ENCODE results near the gene CASD1.
A peak's percentile ranks its signal among the peaks of the same experiment; 100 is the strongest.

The CASD1 gene

DNA sequence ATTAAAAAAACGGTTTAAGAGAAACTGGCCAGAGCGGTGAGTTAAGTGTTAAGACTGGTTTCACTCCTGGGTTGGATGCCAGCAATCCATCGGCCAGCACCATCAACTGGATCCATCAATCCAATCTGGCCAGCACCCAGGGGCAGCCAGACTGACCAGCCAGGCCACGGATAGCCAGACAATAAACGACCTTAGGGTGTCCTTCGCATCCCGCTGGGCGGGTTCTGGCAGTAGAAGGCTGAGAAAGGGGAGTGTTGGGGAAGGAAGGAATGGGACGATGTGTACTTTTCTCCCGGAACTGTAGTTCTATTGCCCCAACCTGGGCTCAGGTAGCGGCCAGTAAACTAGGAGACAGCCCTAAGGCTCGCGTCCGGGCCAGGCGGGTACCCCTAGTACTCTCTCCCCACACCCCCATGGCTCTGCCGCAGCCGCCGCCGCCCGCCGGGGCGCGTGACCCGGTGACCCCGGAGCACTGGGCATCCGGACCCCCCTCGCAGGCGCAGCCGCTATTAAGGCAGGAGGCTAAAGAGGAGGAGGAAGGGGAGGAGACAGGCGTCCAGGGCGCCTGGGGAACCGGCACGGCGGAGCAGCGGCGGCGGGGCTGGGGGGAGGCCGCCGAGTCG, at the start of gene CASD1:
Gene CASD1, plus strand, starts transcription at position 546 of the 623 bp plus-strand sequence. CDS start 276 bp downstream, outside the sequence.
- FAIRE-seq: no peak

DNA sequence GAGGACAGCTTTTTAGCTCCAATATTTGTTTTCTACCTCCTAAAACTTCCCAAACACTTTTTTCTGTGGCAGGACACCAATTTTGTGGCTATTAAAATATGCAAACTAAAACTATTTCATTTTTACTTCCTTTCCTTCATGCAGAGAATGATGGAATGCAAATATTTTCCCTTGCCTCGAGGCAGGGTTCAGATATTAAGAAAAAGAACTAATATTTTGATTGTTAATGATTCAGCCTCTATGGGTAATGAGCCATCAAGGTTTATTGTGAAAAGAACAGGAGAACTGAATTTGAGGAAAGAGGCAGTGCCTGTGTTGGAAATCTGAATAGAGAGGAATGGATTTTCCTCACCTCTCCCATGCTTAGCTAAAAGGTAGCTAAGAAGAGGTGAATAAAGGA, 43.1 kb upstream of the CASD1 start:
- no peak for FAIRE-seq

DNA sequence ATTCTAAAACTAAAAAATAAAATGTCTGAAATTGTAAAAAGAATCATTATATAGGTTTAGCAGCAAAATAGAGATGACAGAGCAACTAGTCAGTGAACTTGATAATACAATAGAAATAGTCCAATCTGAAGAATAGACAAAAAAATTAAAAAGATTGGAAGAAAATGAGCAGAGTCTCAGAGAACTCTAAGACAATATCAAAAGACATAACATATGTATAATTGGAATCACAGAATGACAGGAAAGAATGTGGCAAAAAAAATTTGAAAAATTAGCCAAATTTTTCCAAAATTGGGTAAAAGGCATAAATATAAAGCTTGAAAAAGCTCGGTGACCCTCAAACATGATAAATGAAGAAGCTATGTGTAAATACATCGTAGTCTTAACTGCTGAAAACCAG, 38.0 kb upstream of the CASD1 start:
- FAIRE-seq: no peak

DNA sequence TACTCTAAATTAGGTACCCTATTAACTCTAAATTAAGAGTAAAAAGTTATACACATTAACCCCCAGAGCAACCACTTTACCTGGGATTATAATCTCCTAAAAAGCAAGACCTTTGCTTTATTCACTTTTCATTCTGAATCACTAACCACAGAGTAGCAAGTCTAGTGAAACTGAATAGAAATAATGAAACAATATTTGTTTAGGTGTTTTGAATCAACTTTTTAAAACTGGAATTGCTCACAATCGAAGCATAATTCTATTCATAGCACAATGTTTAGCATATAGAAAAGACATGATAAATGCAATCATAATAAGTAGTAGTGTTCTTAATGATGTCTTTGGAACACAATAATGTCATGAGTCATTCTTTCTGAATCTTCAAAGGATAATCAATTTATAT, 37.0 kb upstream of the CASD1 start:
- no peak for FAIRE-seq

DNA sequence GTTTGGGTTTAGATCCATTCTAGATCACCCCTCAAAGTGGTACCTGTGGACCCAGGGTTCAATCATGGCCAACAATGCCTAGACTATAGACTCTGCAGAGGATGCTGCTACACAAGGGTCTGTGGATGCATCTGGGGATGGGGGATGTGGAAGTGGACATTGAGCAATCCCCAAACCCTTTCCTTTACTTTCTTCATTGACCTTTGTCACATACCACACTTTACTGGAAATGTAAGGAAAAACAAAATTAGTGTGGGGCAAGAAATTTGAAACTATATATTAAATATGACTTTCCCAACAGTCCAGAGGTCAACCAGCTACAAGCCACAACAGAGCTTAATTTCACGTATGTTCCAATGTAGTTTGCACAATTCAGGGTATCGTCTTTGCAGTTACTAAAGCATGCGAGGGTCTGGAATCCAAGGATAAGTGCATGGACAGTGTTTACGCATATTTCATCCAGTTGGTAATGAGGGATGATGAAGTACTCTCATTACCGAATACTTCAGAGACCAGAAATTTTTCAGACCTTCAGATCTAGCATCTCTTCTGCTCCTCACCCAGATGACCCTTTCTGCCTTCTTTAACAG, 33.3 kb upstream of the CASD1 start:
- FAIRE-seq: no peak

DNA sequence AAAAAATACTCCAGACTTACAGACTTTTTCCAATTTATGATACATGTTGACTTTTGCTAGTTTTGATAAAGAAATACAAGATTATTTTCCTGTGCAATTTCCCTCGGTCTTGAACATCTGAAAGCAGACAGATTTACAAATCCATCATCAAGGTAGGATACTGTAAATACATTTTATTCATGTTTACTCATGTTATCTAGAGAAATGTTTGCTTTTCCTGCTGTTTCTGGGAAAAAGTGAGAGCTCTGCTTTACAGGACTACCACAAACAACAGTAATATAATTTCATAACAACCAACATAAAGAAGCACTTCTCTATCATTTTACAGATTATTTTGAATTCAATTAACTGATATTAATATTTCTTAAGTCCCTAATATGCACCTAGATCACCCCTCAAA, 31.7 kb upstream of the CASD1 start:
- no peak for FAIRE-seq

DNA sequence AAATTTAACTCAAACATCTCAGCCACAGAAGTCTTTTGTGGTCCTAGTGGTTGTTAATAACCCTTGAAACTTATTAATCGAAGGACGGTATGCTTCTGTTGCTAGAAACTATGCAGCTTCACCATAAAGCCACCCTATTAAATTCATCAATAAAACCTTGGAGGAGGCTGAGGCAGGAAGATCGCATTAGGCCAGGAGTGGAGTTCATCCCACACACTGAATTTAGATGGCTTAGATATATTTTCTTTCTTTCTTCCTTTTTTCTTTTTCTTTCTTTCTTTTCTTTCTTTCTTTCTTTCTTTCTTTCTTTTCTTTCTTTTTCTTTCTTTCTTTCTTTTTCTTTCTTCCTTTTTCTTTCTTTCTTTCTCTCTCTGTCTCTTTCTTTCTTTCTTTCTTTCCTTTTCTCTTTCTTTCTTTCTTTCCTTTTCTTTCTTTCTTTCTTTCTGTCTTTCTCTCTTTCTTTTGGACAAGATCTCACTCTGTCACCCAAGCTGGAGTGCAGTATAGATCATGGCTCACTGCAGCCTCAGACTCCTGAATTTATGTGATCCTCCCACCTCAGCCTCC, 30.9 kb upstream of the CASD1 start:
- FAIRE-seq: no peak

DNA sequence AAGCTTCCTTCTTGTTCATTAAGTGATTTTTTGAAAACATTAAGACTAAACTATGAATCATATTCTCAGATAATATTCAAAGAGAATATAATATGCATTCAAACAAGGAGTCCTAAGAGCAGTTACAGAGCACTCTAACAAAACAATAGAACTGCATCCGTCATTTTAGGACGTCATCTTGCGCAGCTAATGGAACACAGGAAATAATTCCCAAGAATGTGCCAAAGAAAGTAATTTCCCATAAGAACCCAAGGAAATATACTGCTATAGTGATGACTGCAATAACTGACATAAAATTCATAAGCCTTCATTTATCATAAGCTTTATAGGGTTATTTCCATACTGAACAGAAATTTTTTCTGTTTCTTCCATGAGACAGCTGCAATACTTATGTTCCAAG, 28.3 kb upstream of the CASD1 start:
- no peak for FAIRE-seq

DNA sequence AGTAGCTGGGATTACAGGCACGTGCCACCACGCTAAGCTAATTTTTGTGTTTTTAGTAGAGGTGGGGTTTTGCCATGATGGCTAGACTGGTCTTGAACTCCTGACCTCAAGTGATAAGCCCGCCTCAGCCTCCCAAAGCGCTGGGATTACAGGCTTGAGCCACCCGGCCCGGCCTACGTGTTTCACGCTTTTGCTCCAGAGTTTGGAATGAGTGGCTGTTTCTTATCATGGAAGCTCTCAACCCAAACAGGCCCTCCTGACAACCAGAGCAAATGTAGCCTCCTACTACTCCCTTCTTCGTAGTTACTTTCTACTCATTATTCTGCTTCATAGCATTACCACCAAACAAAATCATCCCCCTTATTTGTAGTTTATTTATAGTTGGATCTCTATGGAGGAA, 26.8 kb upstream of the CASD1 start:
- no peak for FAIRE-seq

DNA sequence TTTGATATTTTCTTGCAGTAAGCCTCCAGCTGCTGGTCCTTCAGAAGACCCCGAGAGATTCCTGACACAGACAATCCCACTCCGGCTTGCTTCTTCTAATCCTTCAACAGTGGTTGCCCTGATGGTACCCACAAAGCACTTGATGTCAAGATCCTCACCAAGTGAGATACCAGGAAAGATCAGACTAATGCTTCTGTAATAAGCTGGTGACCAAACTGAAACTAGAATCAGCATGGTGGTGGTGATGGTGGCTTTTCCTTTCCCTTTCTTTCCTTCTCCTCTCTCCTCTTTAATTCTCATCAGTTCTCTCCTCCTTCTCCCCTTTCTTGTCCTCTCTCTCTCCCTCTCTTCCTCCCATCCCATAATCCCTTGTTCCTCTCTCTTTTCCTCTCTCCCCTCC, 25.8 kb upstream of the CASD1 start:
- FAIRE-seq: no peak

DNA sequence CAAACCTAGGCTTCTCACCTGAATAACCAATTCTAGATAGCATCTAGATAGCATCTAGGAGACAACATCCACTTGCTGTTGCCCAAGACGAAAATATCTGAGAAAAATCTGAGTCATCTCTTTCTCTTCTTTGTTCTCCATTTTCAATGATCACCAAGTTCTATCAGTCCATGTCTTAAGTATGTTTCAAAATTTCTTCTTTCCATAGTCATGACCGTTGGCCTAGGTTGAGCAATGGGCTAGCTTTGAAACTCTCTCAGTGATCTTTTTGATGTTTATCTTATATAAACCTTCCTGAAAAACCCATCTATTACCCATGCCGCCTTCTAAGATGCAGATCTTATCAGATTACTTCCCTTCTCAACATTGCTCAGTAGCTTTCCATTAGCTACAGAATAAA, 23.4 kb upstream of the CASD1 start:
- no peak for FAIRE-seq

DNA sequence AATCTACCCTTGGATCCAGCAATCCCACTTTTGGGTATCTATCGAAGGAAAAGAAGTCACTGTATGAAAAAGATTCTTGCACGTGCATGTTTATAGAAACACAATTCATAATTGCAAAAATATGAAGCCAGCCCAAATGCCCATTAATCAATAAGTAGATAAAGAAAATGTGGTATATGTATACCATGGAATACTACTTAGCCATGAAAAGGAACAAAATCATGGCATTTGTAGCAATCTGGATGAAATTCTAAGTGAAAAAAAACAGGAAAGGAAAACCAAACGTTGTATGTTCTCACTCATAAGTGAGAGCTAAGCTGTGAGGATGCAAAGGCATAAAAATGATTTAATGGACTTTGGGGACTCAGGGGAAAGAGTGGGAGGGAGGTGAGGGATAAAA, 18.2 kb upstream of the CASD1 start:
- FAIRE-seq: no peak

DNA sequence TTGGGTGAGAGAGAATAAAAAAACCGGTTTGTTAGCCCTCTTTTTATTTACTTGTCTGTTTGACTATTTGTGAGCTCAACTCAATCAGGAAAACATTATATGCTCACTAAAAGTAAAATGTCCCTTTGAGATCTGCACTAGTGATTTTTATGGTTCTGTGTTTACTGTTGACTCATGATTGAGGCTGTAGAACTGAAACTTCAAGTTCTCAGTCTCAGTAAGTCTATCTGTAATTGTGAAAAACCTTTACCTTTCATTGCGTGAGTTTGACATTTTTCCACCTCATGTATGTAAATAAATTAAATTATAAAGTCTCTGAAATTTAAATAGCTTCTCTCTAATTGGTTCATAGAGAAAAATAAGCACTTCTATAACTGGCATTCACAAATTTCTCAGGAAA, 17.0 kb upstream of the CASD1 start:
- FAIRE-seq: no peak

DNA sequence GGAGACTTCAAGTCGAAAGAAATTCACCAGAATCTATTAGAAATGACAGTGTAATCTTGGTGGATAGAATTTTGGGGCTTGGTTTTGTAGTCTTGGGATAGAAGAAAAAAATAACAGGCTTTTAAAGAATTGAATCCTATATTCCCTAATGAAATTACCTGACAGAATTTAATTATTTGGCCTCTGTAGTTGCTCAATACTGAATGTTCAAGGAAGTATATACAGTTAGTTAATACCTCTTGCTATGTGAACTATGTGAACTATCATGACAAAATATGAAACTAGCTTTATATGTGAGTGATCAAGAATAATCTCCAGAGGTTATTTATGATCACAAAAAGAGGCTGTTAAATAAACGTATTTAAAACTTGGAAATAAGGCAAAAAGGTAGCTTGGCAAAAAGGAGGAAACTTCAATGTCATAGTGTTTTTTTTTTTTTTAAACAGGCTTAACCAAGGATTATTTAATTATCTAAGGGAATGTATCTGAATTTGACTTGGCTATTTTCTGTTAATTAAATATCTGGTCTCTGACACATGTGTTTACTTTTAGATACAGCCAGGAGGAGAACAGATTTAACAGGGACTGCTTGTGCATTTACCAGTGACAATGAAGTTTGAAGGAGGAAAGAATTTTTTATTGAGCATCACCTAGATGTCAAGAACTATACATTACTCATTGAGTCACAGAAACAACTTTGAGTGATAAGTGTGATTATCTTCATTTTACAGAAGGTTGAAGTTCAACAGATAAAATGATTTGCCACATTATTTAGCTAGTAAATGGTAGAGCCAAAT, 11.5 kb upstream of the CASD1 start:
- no peak for FAIRE-seq

DNA sequence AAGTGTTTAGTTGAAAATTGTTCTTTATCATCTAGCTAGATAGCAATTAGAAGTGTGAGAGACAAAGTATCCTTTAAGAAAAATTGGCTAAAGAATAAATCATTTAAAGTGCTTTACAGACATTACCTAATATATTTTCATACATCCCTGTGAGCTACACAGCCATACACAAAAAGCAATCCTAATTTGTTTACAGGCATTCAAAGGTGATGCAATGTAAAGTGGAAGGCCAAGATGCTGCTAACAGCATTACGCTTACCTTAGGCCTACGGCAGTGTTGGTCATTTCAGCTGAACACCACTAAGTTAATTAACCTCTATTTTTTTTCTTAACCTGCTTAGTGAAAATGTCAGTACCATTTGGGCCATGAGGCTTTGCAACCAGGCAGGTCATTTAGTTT, 10.7 kb upstream of the CASD1 start:
- no peak for FAIRE-seq

DNA sequence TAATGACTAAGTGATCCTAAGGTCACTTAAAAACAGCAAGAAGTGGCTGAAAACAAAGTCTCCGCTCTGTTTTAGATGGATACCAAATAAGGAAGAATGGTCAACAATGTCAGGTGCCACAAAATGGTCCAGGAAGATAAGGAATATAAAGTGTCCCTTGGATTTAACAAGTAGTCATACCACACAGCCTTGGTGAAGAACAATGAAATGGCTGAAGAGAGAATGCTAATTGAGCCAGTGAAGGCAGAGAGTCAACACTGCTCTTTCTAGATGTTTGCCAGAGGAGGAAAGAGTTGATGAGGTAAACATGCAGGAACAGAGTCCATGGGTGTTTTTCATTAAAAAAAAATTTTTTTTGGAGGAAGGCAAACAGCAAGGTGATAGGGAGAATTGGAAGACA, 2.1 kb upstream of the CASD1 start:
- FAIRE-seq: no peak

DNA sequence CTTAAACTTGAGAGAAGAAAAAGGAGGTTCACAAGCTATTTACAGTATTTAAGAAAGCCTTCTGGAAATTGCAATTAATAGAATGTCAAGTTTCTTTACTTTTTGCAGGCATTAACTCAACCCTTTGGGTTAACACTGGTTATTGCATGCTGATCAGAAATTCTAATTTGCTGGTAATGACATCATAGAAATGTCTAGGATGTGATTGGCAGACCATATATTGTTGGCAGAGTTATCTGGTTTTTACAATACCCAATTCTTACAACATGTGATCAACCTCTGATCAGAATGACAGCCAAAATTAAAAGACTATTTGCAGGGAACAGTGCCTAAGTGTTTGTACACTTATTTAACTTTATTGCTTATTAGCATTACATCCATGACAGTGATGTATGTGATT, 1.6 kb upstream of the CASD1 start:
- no peak for FAIRE-seq

DNA sequence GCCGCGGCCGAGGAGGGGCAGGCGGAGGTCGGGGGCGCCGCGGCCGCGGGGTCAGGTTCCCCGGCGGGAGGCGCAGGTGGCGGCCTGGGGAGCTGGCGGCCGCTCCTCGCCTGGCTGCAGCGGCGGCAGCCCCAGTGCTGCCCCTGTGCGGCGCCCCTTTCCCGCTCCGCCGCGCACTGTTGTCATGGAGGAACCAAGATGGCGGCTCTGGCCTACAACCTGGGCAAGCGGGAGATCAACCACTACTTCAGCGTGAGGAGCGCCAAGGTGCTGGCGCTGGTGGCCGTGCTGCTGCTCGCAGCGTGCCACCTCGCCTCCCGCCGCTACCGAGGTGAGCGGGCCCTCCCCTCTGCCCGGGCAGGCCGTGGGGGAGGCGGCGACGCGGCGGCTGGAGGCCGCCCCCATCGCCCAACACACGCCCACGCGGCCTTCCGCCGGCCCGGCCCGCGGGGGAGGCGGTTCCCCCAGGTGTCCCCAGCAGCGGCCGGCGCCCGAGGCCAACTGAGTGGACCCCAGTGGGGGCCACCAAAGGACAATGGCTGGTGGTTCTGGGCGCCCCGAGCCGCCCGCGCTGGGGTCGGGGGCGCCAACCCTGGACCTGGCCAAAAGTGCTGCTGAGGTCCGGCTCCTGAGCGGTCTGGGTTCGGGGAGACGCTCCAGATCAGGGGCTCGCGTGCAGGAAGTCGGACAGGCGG, 425 bp downstream of the CASD1 start:
- FAIRE-seq: no peak

DNA sequence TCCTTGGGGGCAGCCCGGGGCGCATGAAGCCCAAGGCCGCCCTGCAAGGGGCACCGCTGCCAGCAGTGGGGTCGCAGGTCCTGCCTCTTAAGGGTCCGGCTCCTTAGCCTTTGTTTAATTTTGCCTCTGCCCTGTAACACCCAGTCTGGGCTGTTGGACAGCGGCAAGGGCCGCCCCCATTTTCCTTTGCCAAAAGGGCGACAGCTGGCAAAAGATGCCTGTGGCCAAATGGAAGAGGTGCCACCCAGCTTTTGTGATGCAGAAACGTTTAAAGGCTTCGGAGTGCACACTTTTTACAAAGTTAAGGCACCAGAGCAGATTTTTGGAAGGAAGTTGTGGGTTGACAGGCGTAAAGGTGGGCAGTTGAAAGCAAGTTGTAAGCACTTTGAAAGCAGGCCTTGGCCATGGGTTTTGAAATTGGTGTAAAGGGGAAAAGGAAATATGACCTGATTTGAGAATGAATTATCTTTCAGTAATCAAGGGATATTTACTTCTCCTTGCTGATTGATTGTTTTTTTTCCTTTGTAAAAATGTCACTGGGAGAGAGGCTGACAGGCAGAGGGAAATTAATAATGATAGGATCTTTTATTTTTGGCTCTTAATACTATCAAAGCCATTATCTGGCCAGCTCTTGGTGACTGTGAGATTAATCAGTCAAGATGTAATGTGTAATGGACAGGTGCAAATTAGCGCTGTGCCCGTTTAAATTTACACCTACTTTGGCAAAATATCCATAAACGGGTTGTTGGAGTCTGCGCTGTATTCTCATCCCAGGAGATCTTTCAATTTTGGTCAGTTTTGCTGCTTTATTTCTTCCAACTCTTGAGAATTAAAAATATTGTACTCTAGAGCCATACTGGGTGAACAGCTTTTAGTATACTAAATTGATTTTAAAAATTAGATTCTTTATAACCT, 1.2 kb downstream of the CASD1 start:
- FAIRE-seq: no peak

DNA sequence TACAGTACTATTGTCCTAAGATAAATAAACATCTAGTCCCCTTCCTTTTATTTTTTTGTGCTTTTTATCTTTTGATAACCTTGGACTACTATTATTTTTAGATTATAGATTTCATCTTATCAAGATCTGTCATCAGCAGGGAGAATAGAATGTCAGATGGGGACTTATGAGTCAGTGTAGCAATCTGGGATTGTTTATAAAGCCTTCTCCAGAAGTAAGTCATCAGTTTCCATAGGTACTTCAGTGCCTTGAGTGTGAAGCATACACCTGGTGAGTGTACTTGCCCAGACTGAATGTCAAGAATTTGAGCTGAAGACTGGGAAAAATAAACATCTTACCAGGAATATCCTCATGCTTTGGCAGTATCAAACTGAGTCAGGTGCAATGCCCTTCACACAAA, 2.1 kb downstream of the CASD1 start:
- peak; percentile 5 for FAIRE-seq

DNA sequence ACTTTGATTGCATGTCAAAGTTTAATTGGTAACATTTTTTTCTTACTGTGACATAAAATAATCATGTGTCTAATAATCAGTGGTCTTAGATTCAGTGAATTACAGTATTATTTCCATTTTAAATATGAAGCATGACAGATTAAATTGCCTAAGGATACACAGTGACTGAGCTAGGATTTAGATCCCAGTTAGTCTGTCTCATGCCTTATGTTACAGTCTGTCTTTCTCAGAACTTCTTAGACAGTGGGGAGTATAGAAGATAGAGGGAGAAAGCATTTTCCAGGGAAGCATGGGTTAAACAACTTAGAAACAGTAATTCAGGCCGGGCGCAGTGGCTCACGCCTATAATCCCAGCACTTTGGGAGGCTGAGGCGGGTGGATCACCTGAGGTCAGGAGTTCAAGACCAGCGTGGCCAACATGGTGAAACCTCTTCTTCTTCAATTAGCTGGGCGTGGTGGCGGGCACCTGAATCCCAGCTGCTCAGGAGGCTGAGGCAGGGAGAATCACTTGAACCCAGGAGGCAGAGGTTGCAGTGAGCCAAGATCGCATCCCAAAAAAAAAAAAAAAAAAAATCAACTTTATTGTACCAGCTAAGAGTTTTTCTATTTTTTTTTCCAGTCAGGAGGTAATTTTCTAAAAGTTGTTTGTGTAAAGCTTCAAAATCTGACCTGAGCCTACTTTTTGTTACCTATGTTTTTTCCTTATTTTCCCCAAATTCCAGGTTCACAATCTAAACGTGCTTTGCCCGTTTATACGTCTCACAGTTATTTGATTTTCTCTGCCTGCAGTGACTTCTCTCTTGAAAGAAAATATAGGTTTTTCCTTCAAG, 3.3 kb downstream of the CASD1 start:
- FAIRE-seq: no peak

DNA sequence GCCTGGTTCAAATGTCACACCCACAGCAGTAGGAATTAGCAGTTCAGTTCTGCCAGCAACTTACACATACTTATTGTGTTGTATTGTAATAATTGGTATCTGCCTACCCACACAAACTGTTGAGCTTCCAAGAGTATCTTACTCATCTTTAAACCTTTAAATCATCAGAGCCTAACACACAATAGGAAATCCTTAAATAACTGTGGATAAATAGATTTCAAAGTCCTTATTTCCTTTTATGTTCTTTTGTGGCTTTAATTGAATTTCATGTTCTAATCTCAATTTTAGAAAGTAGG, 3.9 kb downstream of the CASD1 start:
- FAIRE-seq: no peak

All from colon (tissue), 2 donors.